H9 (cell line): ENCODE data around the gene IL17RA. TPM values are rescaled to one million over a fixed set of nuclear protein-coding genes. Genes with fewer than 3 reads are reported as not detected.

ENCODE experiments used
- DNase-seq: peaks from one replicate; pipeline ENCODE4 v3.0.0-alpha.2; 2017
- H2AFZ ChIP-seq: one replicate; pipeline ENCODE4 v1.6.1; 2013; ENCODE audit warnings: mild to moderate bottlenecking, low read length, control low read depth, moderate library complexity
- H2AK5ac ChIP-seq: 2 replicates; pipeline ENCODE4 v1.6.1; 2013; ENCODE audit warnings: low read length, control low read depth, mixed read lengths; ENCODE audit not compliant: insufficient read length
- H2BK120ac ChIP-seq: one replicate; pipeline ENCODE4 v1.6.1; 2013; ENCODE audit warnings: low read depth, mild to moderate bottlenecking, low read length, control low read depth, inconsistent platforms; ENCODE audit not compliant: poor library complexity, severe bottlenecking
- H2BK12ac ChIP-seq: 2 replicates; pipeline ENCODE4 v1.6.1; 2013; ENCODE audit warnings: low read length, control low read depth, mixed read lengths, low read depth; ENCODE audit not compliant: insufficient read length
- H2BK15ac ChIP-seq: 2 replicates; pipeline ENCODE4 v1.6.1; 2013; ENCODE audit warnings: low read depth, low read length, control low read depth
- H2BK20ac ChIP-seq: one replicate; pipeline ENCODE4 v1.6.1; 2013; ENCODE audit warnings: low read depth, mild to moderate bottlenecking, low read length, control low read depth, inconsistent platforms; ENCODE audit not compliant: poor library complexity, severe bottlenecking
- H2BK5ac ChIP-seq: 2 replicates; pipeline ENCODE4 v1.6.1; 2013; ENCODE audit warnings: low read length, control low read depth, mixed read lengths; ENCODE audit not compliant: insufficient read length
- H3K14ac ChIP-seq: 2 replicates; pipeline ENCODE4 v1.6.1; 2013; ENCODE audit warnings: low read length, control low read depth; ENCODE audit not compliant: insufficient read depth
- H3K18ac ChIP-seq: 2 replicates; pipeline ENCODE4 v1.6.1; 2013; ENCODE audit warnings: low read depth, mild to moderate bottlenecking, mixed read lengths, low read length, control low read depth; ENCODE audit not compliant: insufficient read length
- H3K23ac ChIP-seq: 2 replicates; pipeline ENCODE4 v1.6.1; 2013; ENCODE audit warnings: low read length, control low read depth, mixed read lengths, low read depth; ENCODE audit not compliant: insufficient read length
- H3K23me2 ChIP-seq: 2 replicates; pipeline ENCODE4 v1.6.1; 2013; ENCODE audit warnings: low read depth, mild to moderate bottlenecking, mixed read lengths, low read length, control low read depth; ENCODE audit not compliant: insufficient read length, poor library complexity, severe bottlenecking
- H3K27ac ChIP-seq: 2 replicates; pipeline ENCODE4 v1.5.1; 2013; ENCODE audit warnings: low read length, control low read depth, mixed read lengths, low read depth; ENCODE audit not compliant: insufficient read length
- H3K27me3 ChIP-seq: 2 replicates; pipeline ENCODE4 v1.6.1; 2013; ENCODE audit warnings: low read length, control low read depth, inconsistent platforms; ENCODE audit not compliant: insufficient read depth
- H3K4ac ChIP-seq: 2 replicates; pipeline ENCODE4 v1.6.1; 2013; ENCODE audit warnings: low read depth, mild to moderate bottlenecking, control low read depth, inconsistent platforms, low read length, moderate library complexity
- H3K4me1 ChIP-seq: 2 replicates; pipeline ENCODE4 v1.6.1; 2013; ENCODE audit warnings: low read length, control low read depth, inconsistent platforms; ENCODE audit not compliant: insufficient read depth
- H3K4me2 ChIP-seq: 2 replicates; pipeline ENCODE4 v1.6.1; 2013; ENCODE audit warnings: low read length, control low read depth, mixed read lengths; ENCODE audit not compliant: insufficient read length, insufficient read depth
- H3K56ac ChIP-seq: 2 replicates; pipeline ENCODE4 v1.6.1; 2013; ENCODE audit warnings: low read depth, mild to moderate bottlenecking, mixed read lengths, low read length, control low read depth; ENCODE audit not compliant: insufficient read length
- H3K79me1 ChIP-seq: 2 replicates; pipeline ENCODE4 v1.6.1; 2013; ENCODE audit warnings: low read depth, mild to moderate bottlenecking, moderate library complexity, low read length, control low read depth, inconsistent platforms; ENCODE audit not compliant: insufficient read depth, poor library complexity, severe bottlenecking
- H3K79me2 ChIP-seq: 2 replicates; pipeline ENCODE4 v1.6.1; 2013; ENCODE audit warnings: low read length, control low read depth, inconsistent platforms; ENCODE audit not compliant: insufficient read depth
- H3K9ac ChIP-seq: 2 replicates; pipeline ENCODE4 v1.6.1; 2013; ENCODE audit warnings: low read length, control low read depth, mixed read lengths; ENCODE audit not compliant: insufficient read length; ENCODE audit errors: extremely low read depth
- H3K9me3 ChIP-seq: one replicate; pipeline ENCODE4 v1.6.1; 2013; ENCODE audit warnings: low read depth, low read length, inconsistent platforms; ENCODE audit not compliant: control insufficient read depth
- H3T11ph ChIP-seq: one replicate; pipeline ENCODE4 v1.6.1; 2013; ENCODE audit warnings: mild to moderate bottlenecking, low read length, control low read depth, inconsistent platforms
- H4K20me1 ChIP-seq: one replicate; pipeline ENCODE4 v1.6.1; 2013; ENCODE audit not compliant: control insufficient read depth, insufficient read length, insufficient read depth
- H4K5ac ChIP-seq: 2 replicates; pipeline ENCODE4 v1.6.1; 2013; ENCODE audit warnings: low read depth, mild to moderate bottlenecking, mixed read lengths, low read length, control low read depth; ENCODE audit not compliant: insufficient read length
- H4K8ac ChIP-seq: replicated peaks from 2 replicates; pipeline ENCODE4 v1.6.1; 2013; ENCODE audit warnings: low read length, control low read depth, mixed read lengths, low read depth; ENCODE audit not compliant: insufficient read length
- H4K91ac ChIP-seq: 2 replicates; pipeline ENCODE4 v1.6.1; 2013; ENCODE audit warnings: low read depth, mild to moderate bottlenecking, moderate library complexity, mixed read lengths, low read length, control low read depth; ENCODE audit not compliant: insufficient read length
- H3K27ac Mint-ChIP-seq, 3 experiments: 2 replicates in 2 of 3; 3 replicates in 1 of 3; pipeline ENCODE4 v1.8.0; 2020 to 2021; ENCODE audit warnings: mixed read lengths in 3 of 3, mild to moderate bottlenecking in 1 of 3, moderate library complexity in 1 of 3
- H3K27me3 Mint-ChIP-seq: 2 replicates; pipeline ENCODE4 v1.8.0; 2021; ENCODE audit warnings: low read depth, mild to moderate bottlenecking, moderate library complexity, mixed read lengths
- H3K36me3 Mint-ChIP-seq, 3 experiments: 2 replicates in 2 of 3; 3 replicates in 1 of 3; pipeline ENCODE4 v1.8.0; 2020 to 2021; ENCODE audit warnings: low read depth in 3 of 3, mixed read lengths in 3 of 3; ENCODE audit not compliant: insufficient read depth in 1 of 3
- H3K4me1 Mint-ChIP-seq, 2 experiments: 2 replicates each; pipeline ENCODE4 v1.8.0; 2020; ENCODE audit warnings: mixed read lengths in 2 of 2
- H3K4me3 Mint-ChIP-seq, 2 experiments: 2 replicates in 1 of 2; 3 replicates in 1 of 2; pipeline ENCODE4 v1.8.0; 2020 to 2021; ENCODE audit warnings: mild to moderate bottlenecking in 2 of 2, mixed read lengths in 2 of 2, moderate library complexity in 1 of 2
- H3K9me3 Mint-ChIP-seq, 2 experiments: 2 replicates in 1 of 2; 3 replicates in 1 of 2; pipeline ENCODE4 v1.8.0; 2020; ENCODE audit warnings: mild to moderate bottlenecking in 2 of 2, mixed read lengths in 2 of 2, moderate library complexity in 1 of 2
- CTCF ChIP-seq: fragments of 200-600 bp; sonication (generic); conservative IDR thresholded peaks from 3 replicates; pipeline ENCODE4 v1.8.0; 2021; ENCODE audit warnings: antibody characterized with exemption, mild to moderate bottlenecking
- WGBS: extraction: QIAGEN DNeasy Blood & Tissue Kit; methylation state at CpG from one replicate; pipeline ENCODE4 v1.1.7; 2013; ENCODE audit warnings: missing lambda C conversion rate, low lambda C conversion rate, mixed read lengths; ENCODE audit not compliant: insufficient read length; ENCODE audit errors: extremely low coverage; 5-methylcytosine and 5-hydroxymethylcytosine counted together
- total RNA-seq: library from RNA; stranded (reverse); gene quantifications from 2 replicates; pipeline ENCODE4 v1.2.1, GENCODE V29; 2021

IL17RA gene
- total RNA-seq, 1 experiment from 2014 or later = 12.4 TPM

- Histone ChIP-seq H2AK5ac (no peak overlapping the region), H3K23me2 (no peaks in the 10 kb centered on the region), H3K9me3 (no peaks in the 10 kb centered on the region), H3K79me1 (no peaks in the 10 kb centered on the region), H2AFZ (no peak overlapping the region), H3K4ac (no peak overlapping the region), H3K14ac (no peak overlapping the region; the same call in 1 of the 2 replicates), H2BK5ac (no peak overlapping the region), H3K18ac (no peak overlapping the region), H2BK120ac (no peak overlapping the region), H2BK12ac (no peak overlapping the region), H3K79me2 (no peaks in the 10 kb centered on the region), H2BK20ac (no peak overlapping the region), H3K23ac (no peak overlapping the region), H3K27me3 (no peaks in the 10 kb centered on the region), H4K20me1 (no peaks in the 10 kb centered on the region), H4K8ac (no peak overlapping the region), H4K5ac (no peak overlapping the region), H3T11ph (no peak overlapping the region), H3K9ac (no peak overlapping the region), H3K56ac (no peak overlapping the region), H3K4me1 (no peaks in the 10 kb centered on the region), H3K27ac (no peak overlapping the region), H2BK15ac (no peak overlapping the region), H4K91ac (no peak overlapping the region), H3K4me2 (no peak overlapping the region)
- H3K27me3 Mint-ChIP-seq = no peaks in the 10 kb centered on the region
- no peak overlapping the region for H3K27ac Mint-ChIP-seq
- WGBS = no CpG with 5 or more reads among the region's 6 CpGs
- no peak for TF ChIP-seq CTCF
- no peak for DNase-seq
- H3K4me1 Mint-ChIP-seq = peaks cover 0 to 8% of the 10 kb centered on the region in 2 experiments; a peak in 3 of 4 replicates
- peaks cover 2 to 12% (median 6%) of the 10 kb centered on the region in 3 experiments; a peak in 4 of 7 replicates for H3K36me3 Mint-ChIP-seq
- H3K9me3 Mint-ChIP-seq = no peaks in the 10 kb centered on the region; a peak in 1 of 5 replicates
- no peak overlapping the region for H3K4me3 Mint-ChIP-seq
Measured at GRCh38 chr22:17107547-17107810, 22.7 kb downstream of the IL17RA start.
